OCI-LY1 (cell line): ENCODE data around the gene LIM2.

Experiments
- EZH2 ChIP-seq: fragments of 200-600 bp; sonication (generic), shearing (Covaris generic); IDR thresholded peaks from 2 replicates; pipeline ENCODE4 v1.8.0; 2017; ENCODE audit warnings: borderline replicate concordance, mixed run types, mild to moderate bottlenecking, antibody characterized with exemption, low read length, moderate library complexity, mixed read lengths
- TF ChIP-seq, protein P1 (sequence below): fragments of 200-600 bp; sonication (generic), shearing (Covaris generic); IDR thresholded peaks from 2 replicates; pipeline ENCODE4 v1.5.1; 2017; ENCODE audit warnings: mild to moderate bottlenecking, antibody characterized with exemption, low read length, moderate library complexity, mixed read lengths

DNA sequence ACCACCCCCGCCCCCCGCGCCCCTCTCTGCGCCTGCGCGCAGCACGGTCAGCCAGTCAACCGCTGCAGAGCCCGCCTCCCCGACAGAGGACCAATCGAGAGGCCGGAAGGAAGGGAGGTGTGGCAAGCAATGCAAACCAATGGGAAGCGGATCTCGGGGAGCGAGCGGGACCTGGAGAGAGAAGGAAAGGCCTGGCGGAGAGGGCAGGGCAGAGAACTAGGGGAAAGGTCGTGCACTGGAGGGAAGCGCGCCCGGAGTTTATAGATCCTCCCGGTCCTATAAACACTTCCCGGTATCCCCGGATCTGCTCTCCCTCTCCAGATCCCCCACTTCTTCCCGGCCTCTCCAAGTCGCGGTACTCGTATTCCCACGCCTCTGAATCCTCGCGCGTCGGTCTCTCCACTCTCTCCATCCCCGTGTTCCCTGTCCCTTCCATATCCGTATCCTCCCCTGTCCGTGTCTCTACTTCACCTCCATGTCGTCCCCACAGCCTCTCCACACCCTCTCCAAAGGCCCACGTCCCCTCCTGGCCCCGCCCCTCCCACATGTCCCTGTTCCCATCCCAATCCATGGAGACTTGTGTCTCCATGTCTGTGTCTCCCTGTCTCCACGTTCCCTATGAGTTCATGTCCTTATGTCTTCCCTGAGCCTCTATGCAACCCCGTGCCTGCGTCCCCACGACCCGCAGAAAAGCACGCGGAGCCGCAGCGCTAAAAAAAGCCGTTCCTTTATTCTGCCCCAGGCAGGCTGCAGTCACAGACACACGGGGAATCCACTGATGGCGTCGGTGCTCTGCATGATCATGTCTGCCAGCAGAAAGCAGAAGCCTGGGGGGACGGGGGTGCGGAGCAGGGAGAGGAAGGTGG, 21.2 kb downstream of the LIM2 start:
- TF ChIP-seq, protein P1, sequence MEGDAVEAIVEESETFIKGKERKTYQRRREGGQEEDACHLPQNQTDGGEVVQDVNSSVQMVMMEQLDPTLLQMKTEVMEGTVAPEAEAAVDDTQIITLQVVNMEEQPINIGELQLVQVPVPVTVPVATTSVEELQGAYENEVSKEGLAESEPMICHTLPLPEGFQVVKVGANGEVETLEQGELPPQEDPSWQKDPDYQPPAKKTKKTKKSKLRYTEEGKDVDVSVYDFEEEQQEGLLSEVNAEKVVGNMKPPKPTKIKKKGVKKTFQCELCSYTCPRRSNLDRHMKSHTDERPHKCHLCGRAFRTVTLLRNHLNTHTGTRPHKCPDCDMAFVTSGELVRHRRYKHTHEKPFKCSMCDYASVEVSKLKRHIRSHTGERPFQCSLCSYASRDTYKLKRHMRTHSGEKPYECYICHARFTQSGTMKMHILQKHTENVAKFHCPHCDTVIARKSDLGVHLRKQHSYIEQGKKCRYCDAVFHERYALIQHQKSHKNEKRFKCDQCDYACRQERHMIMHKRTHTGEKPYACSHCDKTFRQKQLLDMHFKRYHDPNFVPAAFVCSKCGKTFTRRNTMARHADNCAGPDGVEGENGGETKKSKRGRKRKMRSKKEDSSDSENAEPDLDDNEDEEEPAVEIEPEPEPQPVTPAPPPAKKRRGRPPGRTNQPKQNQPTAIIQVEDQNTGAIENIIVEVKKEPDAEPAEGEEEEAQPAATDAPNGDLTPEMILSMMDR, result no peak
- TF ChIP-seq EZH2, result no peak
